Measurements from ENCODE around the gene IRX4. TPM values are rescaled to one million over a fixed set of nuclear protein-coding genes. Genes with fewer than 3 reads are reported as not detected.

Gene IRX4
- total RNA-seq, 2 donors from 2014 or later = not detected

- intact Hi-C loops (cut with DNase I) = no loop called here
- no peaks in the 10 kb centered on the region for H3K27me3 ChIP-seq
- no peak for ATAC-seq
- DNase-seq = no peak
- no peaks in the 10 kb centered on the region for H3K4me1 ChIP-seq
- no peak overlapping the region for H3K27ac ChIP-seq
- H3K36me3 ChIP-seq (replicated peaks in 1 of 2; ENCODE audit: insufficient read depth in 1 of 2, low read depth in 2 of 2) = no peaks in the 10 kb centered on the region
- no peak overlapping the region for H3K4me3 ChIP-seq
- WGBS, 2 donors = 71 to 73% methylated on average over 12 to 18 of the region's 18 CpGs
- peaks cover 0 to 4% (median 0%) of the 10 kb centered on the region in 3 donors for H3K9me3 ChIP-seq
- no peak for TF ChIP-seq CTCF (IDR thresholded peaks at IDR 0.05)
Measured at GRCh38 chr5:1918488-1919208, 35.9 kb upstream of the IRX4 start.

- Histone ChIP-seq H3K9me3 (peaks cover 0 to 4% (median 0%) of the 10 kb centered on the region in 3 donors), H3K27me3 (no peaks in the 10 kb centered on the region), H3K4me3 (no peak overlapping the region), H3K36me3 (replicated peaks in 1 of 2; ENCODE audit: insufficient read depth in 1 of 2, low read depth in 2 of 2) (no peaks in the 10 kb centered on the region), H3K27ac (no peak overlapping the region), H3K4me1 (no peaks in the 10 kb centered on the region)
- DNase-seq (no peak), ATAC-seq (no peak)
- intact Hi-C loops (cut with DNase I) = no loop called here
- TF ChIP-seq POLR2A (IDR thresholded peaks at IDR 0.05) (no peak), CTCF (IDR thresholded peaks at IDR 0.05) (no peak)
- WGBS, 2 donors = 40 to 47% methylated on average over 13 of the region's 13 CpGs
Measured at GRCh38 chr5:1917830-1918487, 35.2 kb upstream of the IRX4 start.

GRCh38 chr5:1916041-1917001 lies 33.6 kb upstream of the IRX4 start:
- no peaks in the 10 kb centered on the region for H3K4me1 ChIP-seq
- H3K27me3 ChIP-seq = no peaks in the 10 kb centered on the region
- WGBS, 2 donors = 79 to 84% methylated on average over 25 to 29 of the region's 34 CpGs
- intact Hi-C loops (cut with DNase I) = no loop called here
- TF ChIP-seq POLR2A (IDR thresholded peaks at IDR 0.05) (no peak), CTCF (IDR thresholded peaks at IDR 0.05) (no peak)
- DNase-seq = no peak
- ATAC-seq = no peak
- H3K9me3 ChIP-seq = peaks cover 0 to 4% (median 0%) of the 10 kb centered on the region in 3 donors
- H3K36me3 ChIP-seq (replicated peaks in 1 of 2; ENCODE audit: insufficient read depth in 1 of 2, low read depth in 2 of 2) = no peaks in the 10 kb centered on the region
- H3K27ac ChIP-seq = no peak overlapping the region
- H3K4me3 ChIP-seq = no peak overlapping the region

GRCh38 chr5:1915316-1915715 lies 32.6 kb upstream of the IRX4 start:
- WGBS, 2 donors = 79 to 100% methylated on average over 1 to 5 of the region's 8 CpGs
- Histone ChIP-seq H3K27me3 (no peaks in the 10 kb centered on the region), H3K4me1 (no peaks in the 10 kb centered on the region), H3K27ac (no peak overlapping the region), H3K4me3 (no peak overlapping the region), H3K36me3 (replicated peaks in 1 of 2; ENCODE audit: insufficient read depth in 1 of 2, low read depth in 2 of 2) (no peaks in the 10 kb centered on the region), H3K9me3 (peaks cover 0 to 4% (median 0%) of the 10 kb centered on the region in 3 donors)
- intact Hi-C loops (cut with DNase I) = no loop called here
- DNase-seq (no peak), ATAC-seq (no peak)
- TF ChIP-seq POLR2A (IDR thresholded peaks at IDR 0.05) = no peak
- TF ChIP-seq CTCF (IDR thresholded peaks at IDR 0.05) = no peak
